K562 (cell line): ENCODE results near the gene TNRC6B. TPM values are rescaled to one million over a fixed set of nuclear protein-coding genes. Genes with fewer than 3 reads are reported as not detected.

Source experiments
- ARID3B ChIP-seq: fragments of 250-450 bp; sonication (Bioruptor Pico); IDR thresholded peaks from 2 replicates; pipeline ENCODE4 v1.4.0; 2020; ENCODE audit warnings: borderline replicate concordance
- CBFA2T2 ChIP-seq: fragments of 450-650 bp; conservative IDR thresholded peaks from 2 replicates; pipeline ENCODE4 v1.6.1; 2017; ENCODE audit warnings: mild to moderate bottlenecking
- CBX2 ChIP-seq: fragments of 200-600 bp; sonication (generic); IDR thresholded peaks from one replicate; pipeline ENCODE4 v1.6.1; 2012; ENCODE audit warnings: mild to moderate bottlenecking, low read length, inconsistent platforms; ENCODE audit not compliant: insufficient read depth, poor library complexity, severe bottlenecking
- CBX3 ChIP-seq, 2 experiments: IDR thresholded peaks; 1 replicate in 1 of 2; 2 replicates in 1 of 2; pipeline ENCODE4 v1.6.1; 2012; ENCODE audit warnings: inconsistent platforms in 2 of 2, low read length in 2 of 2, borderline replicate concordance in 1 of 2, control low read depth in 1 of 2
- CC2D1A ChIP-seq: fragments of 450-650 bp; IDR thresholded peaks from 2 replicates; pipeline ENCODE4 v1.6.1; 2017; ENCODE audit warnings: mild to moderate bottlenecking
- E2F3 ChIP-seq: fragments of 250-450 bp; sonication (Bioruptor Pico); IDR thresholded peaks from 2 replicates; pipeline ENCODE4 v1.4.0; 2020; ENCODE audit warnings: mild to moderate bottlenecking
- EP400 ChIP-seq: fragments of 450-650 bp; IDR thresholded peaks from 2 replicates; pipeline ENCODE4 v1.6.1; 2017; ENCODE audit warnings: antibody characterized with exemption, mild to moderate bottlenecking, moderate library complexity
- ERF ChIP-seq: fragments of 450-650 bp; formaldehyde crosslinking; IDR thresholded peaks from 2 replicates; pipeline ENCODE4 v1.4.0; 2020; ENCODE audit warnings: mild to moderate bottlenecking, mixed read lengths
- GABPA ChIP-seq: fragments of 200-800 bp; sonication (Bioruptor generic); conservative IDR thresholded peaks from 2 replicates; pipeline ENCODE4 v1.6.1; 2016; ENCODE audit warnings: low read depth, missing genetic modification characterization, missing compliant biosample characterization
- KDM5B ChIP-seq: fragments of 200-600 bp; sonication (generic); IDR thresholded peaks from 2 replicates; pipeline ENCODE4 v1.6.1; 2012; ENCODE audit warnings: low read depth, mild to moderate bottlenecking, moderate library complexity, low read length, control low read depth, inconsistent platforms; ENCODE audit not compliant: insufficient replicate concordance
- MEF2D ChIP-seq: conservative IDR thresholded peaks from 2 replicates; pipeline ENCODE4 v1.6.1; 2016; ENCODE audit warnings: low read depth, missing genetic modification characterization, missing compliant biosample characterization
- NBN ChIP-seq: fragments of 450-650 bp; IDR thresholded peaks from 2 replicates; pipeline ENCODE4 v1.6.1; 2016; ENCODE audit warnings: low read depth, mild to moderate bottlenecking
- NCOA6 ChIP-seq: fragments of 450-650 bp; IDR thresholded peaks from 2 replicates; pipeline ENCODE4 v1.6.1; 2017; ENCODE audit warnings: mild to moderate bottlenecking
- RAD51 ChIP-seq: fragments of 450-650 bp; IDR thresholded peaks from 2 replicates; pipeline ENCODE4 v1.7.1; 2016; ENCODE audit warnings: low read depth, mild to moderate bottlenecking, borderline replicate concordance
- RBM25 ChIP-seq: fragments of 200-400 bp; formaldehyde crosslinking; IDR thresholded peaks from 2 replicates; pipeline ENCODE4 v1.6.1; 2018; ENCODE audit warnings: low read length, low read depth, moderate library complexity; ENCODE audit not compliant: severe bottlenecking
- RBM39 ChIP-seq: fragments of 200-400 bp; formaldehyde crosslinking; optimal IDR thresholded peaks from 2 replicates; pipeline ENCODE3; 2018; ENCODE audit warnings: low read depth, low read length
- SRF ChIP-seq, 2 experiments: fragments of 250-450, 450-650 bp in 1 of 2; sonication (Bioruptor Pico) in 1 of 2; sonication (generic) in 1 of 2; formaldehyde crosslinking; IDR thresholded peaks; 2 replicates each; pipeline versions ENCODE4 v1.5.0 to v1.5.1; 2020 to 2022; ENCODE audit warnings: mild to moderate bottlenecking in 1 of 2, missing genetic modification reagents in 1 of 2
- TAL1 ChIP-seq: fragments of 450-650 bp; IDR thresholded peaks from 2 replicates; pipeline ENCODE4 v1.6.1; 2016; ENCODE audit warnings: mild to moderate bottlenecking
- TRIM28 ChIP-seq: fragments of 450-650 bp; IDR thresholded peaks from 2 replicates; pipeline ENCODE4 v1.6.1; 2017
- USF1 ChIP-seq: sonication (generic); formaldehyde crosslinking; IDR thresholded peaks from 2 replicates; pipeline ENCODE4 v1.9.0; 2022; ENCODE audit warnings: mild to moderate bottlenecking, missing genetic modification reagents
- ZBTB33 ChIP-seq: sonication (generic); formaldehyde crosslinking; IDR thresholded peaks from 2 replicates; pipeline ENCODE4 v1.8.1; 2023; ENCODE audit warnings: mild to moderate bottlenecking, missing genetic modification reagents
- ZNF175 ChIP-seq: fragments of 200-800 bp; sonication (Bioruptor generic); IDR thresholded peaks from 2 replicates; pipeline ENCODE4 v1.6.1; 2016; ENCODE audit warnings: low read depth, mild to moderate bottlenecking, missing genetic modification characterization, missing compliant biosample characterization
- ZNF232 ChIP-seq: sonication (generic); formaldehyde crosslinking; IDR thresholded peaks from 2 replicates; pipeline ENCODE4 v1.8.0; 2022; ENCODE audit warnings: mild to moderate bottlenecking, missing genetic modification reagents
- polyA plus RNA-seq, 8 experiments: library from polyadenylated mRNA; depleted of rRNA in 4 of 8; stranded (reverse) in 5 of 8; unstranded in 3 of 8; fragments of >200 nt; fragmentation: Nextera tagmentation in 2 of 8; fragmentation: Illumina TruSeq in 1 of 8; extraction: Ambion mirVana in 2 of 8; extraction: Trizol in 1 of 8; gene quantifications; 2 replicates each; pipeline versions ENCODE4 v1.2.1 to v1.2.3, GENCODE V29; 2011 to 2014; ENCODE audit warnings: inconsistent platforms in 1 of 8, missing spikeins in 1 of 8
- total RNA-seq, 7 experiments: library from RNA; depleted of rRNA in 6 of 7; stranded (reverse); fragments of >200 nt in 6 of 7; fragmentation: Illumina TruSeq in 2 of 7; extraction: Trizol in 2 of 7; gene quantifications; 2 replicates each; pipeline versions ENCODE4 v1.2.1 to v1.2.3, GENCODE V29; 2011 to 2021; ENCODE audit warnings: low replicate concordance in 1 of 7
- TF ChIP-seq, protein P1 (sequence below), 2 experiments: IDR thresholded peaks; 2 replicates each; pipeline ENCODE4 v1.6.1; 2011; ENCODE audit warnings: borderline replicate concordance in 1 of 2, control low read depth in 1 of 2, low read depth in 1 of 2, low read length in 1 of 2, mild to moderate bottlenecking in 1 of 2, mixed read lengths in 1 of 2, moderate library complexity in 1 of 2; ENCODE audit not compliant: insufficient read depth in 1 of 2, insufficient read length in 1 of 2, poor library complexity in 1 of 2, severe bottlenecking in 1 of 2; ENCODE audit errors: extremely low read depth in 1 of 2
- TF ChIP-seq, protein P2 (sequence below): sonication (generic); formaldehyde crosslinking; IDR thresholded peaks from 2 replicates; pipeline ENCODE4 v1.9.0; 2022; ENCODE audit warnings: mild to moderate bottlenecking, missing genetic modification reagents

Gene TNRC6B
- total and polyA plus RNA-seq, 9 of the 15 experiments (the other 6 are each of a cell fraction or from before 2014, with no cell fraction given): 0.96 to 18.8 (median 10.8) TPM

- TF ChIP-seq USF1 (CRISPR knock-in tag) (no peak), ZNF232 (CRISPR knock-in tag) (no peak), RBM25 (no peak), ERF (CRISPR knock-in tag) (no peak), ZNF175 (CRISPR knock-in tag) (no peak), ARID3B (CRISPR knock-in tag) (no peak), KDM5B (no peak), SRF (CRISPR knock-in tag; IDR thresholded peaks at IDR 0.05) (no peak), ZBTB33 (CRISPR knock-in tag) (no peak), RBM39 (no peak), TRIM28 (no peak), TAL1 (no peak), RAD51 (no peak), CC2D1A (no peak), CBX2 (no peak), MEF2D (tag) (no peak), NCOA6 (no peak), CBX3 (IDR thresholded peaks at IDR 0.05; ENCODE audit: borderline replicate concordance in 1 of 2, low read length in 2 of 2) (no peak), GABPA (tag) (0 out of 2 replicates have a peak, but pooled peaks have one; percentile 29), EP400 (0 out of 2 replicates have a peak, but pooled peaks have one; percentile 25), E2F3 (CRISPR knock-in tag) (no peak), NBN (no peak), CBFA2T2 (peak; percentile 28; the same call in 1 of the 2 replicates)
- TF ChIP-seq, protein P1, sequence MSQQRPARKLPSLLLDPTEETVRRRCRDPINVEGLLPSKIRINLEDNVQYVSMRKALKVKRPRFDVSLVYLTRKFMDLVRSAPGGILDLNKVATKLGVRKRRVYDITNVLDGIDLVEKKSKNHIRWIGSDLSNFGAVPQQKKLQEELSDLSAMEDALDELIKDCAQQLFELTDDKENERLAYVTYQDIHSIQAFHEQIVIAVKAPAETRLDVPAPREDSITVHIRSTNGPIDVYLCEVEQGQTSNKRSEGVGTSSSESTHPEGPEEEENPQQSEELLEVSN (IDR thresholded peaks at IDR 0.05; ENCODE audit: borderline replicate concordance in 1 of 2, extremely low read depth in 1 of 2, insufficient read depth in 1 of 2, insufficient read length in 1 of 2, low read depth in 1 of 2, low read length in 1 of 2, poor library complexity in 1 of 2, severe bottlenecking in 1 of 2): peak in 1 of 2 experiments; percentile 42
- TF ChIP-seq, protein P2, sequence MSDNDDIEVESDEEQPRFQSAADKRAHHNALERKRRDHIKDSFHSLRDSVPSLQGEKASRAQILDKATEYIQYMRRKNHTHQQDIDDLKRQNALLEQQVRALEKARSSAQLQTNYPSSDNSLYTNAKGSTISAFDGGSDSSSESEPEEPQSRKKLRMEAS (CRISPR knock-in tag): peak; percentile 42
Observed at GRCh38 chr22:40263191-40263590, 85.5 kb downstream of the TNRC6B start (continued).
